GM23338 (cell line): ENCODE data around the gene GP1BB.

Experiments used
- CREB1 ChIP-seq: fragments of 250-450 bp; sonication (Bioruptor Pico); IDR thresholded peaks from 2 replicates; pipeline ENCODE4 v1.5.0; 2020; ENCODE audit warnings: low read depth, mild to moderate bottlenecking, moderate library complexity
- CTCF ChIP-seq, 2 experiments: fragments of 200-600 bp in 1 of 2; sonication (generic) in 1 of 2; conservative IDR thresholded peaks; 2 replicates each; pipeline versions ENCODE4 v1.5.1 to v1.6.1; 2016 to 2017; ENCODE audit warnings: antibody characterized with exemption in 2 of 2, low read depth in 2 of 2, mild to moderate bottlenecking in 2 of 2, moderate library complexity in 1 of 2
- EZH2 ChIP-seq: fragments of 200-600 bp; sonication (generic); IDR thresholded peaks from one replicate; pipeline ENCODE4 v1.8.0; 2017; ENCODE audit warnings: antibody characterized with exemption, mild to moderate bottlenecking, low read depth; ENCODE audit not compliant: unreplicated experiment
- JUNB ChIP-seq: IDR thresholded peaks from one replicate; pipeline ENCODE4 v1.6.1; 2016; ENCODE audit warnings: antibody characterized with exemption; ENCODE audit not compliant: unreplicated experiment

GRCh38 chr22:19735665-19736510 is 12.5 kb downstream of the GP1BB start:
- no peak for TF ChIP-seq CTCF (conservative IDR thresholded peaks at IDR 0.05; ENCODE audit: low read depth in 2 of 2)
- TF ChIP-seq CREB1 (CRISPR knock-in tag) = no peak
- no peak for TF ChIP-seq JUNB
- TF ChIP-seq EZH2 = no peak
